ENCODE data around the gene ADAT2. TPM values are rescaled to one million over a fixed set of nuclear protein-coding genes. Genes with fewer than 3 reads are reported as not detected.

The ADAT2 gene
- total and polyA plus RNA-seq, 2 of the 8 experiments (the other 6 are each of a cell fraction or from before 2014, with no cell fraction given), result 4.3 to 11.8 TPM

- no peaks in the 10 kb centered on the region for H3K23me2 ChIP-seq (ENCODE audit: low read depth, low read length)
- H2BK12ac ChIP-seq (ENCODE audit: low read depth, low read length), result no peak overlapping the region
- no peak overlapping the region for H2BK15ac ChIP-seq (ENCODE audit: low read length)
- H2BK120ac ChIP-seq (replicated peaks; ENCODE audit: low read depth, low read length), result no peak overlapping the region
- no peak overlapping the region for H2AK5ac ChIP-seq (ENCODE audit: low read depth, low read length)
- peaks cover 2% of the 10 kb centered on the region; the same call in 1 of the 2 replicates for H3K79me1 ChIP-seq (ENCODE audit: low read depth, low read length)
- no peaks in the 10 kb centered on the region for H4K20me1 ChIP-seq (replicated peaks in 1 of 2; ENCODE audit: control insufficient read depth in 1 of 2, insufficient read depth in 2 of 2, low read length in 2 of 2)
- no peak overlapping the region for H2BK20ac ChIP-seq (ENCODE audit: low read length)
- peaks cover 0 to 14% (median 8%) of the 10 kb centered on the region in 4 experiments; a peak in 5 of 8 replicates for H3K36me3 ChIP-seq (ENCODE audit: control insufficient read depth in 2 of 4, insufficient read depth in 4 of 4, low read length in 3 of 4)
- H3K9ac ChIP-seq (replicated peaks in 1 of 4; ENCODE audit: extremely low read depth in 1 of 4, low read depth in 3 of 4, low read length in 3 of 4), result no peak overlapping the region
- no peak overlapping the region for H3K4me2 ChIP-seq (ENCODE audit: insufficient read depth in 1 of 2, low read depth in 2 of 2, low read length in 2 of 2)
- no peaks in the 10 kb centered on the region for H3K9me3 ChIP-seq (ENCODE audit: insufficient read depth in 2 of 2, low read depth in 1 of 2, low read length in 1 of 2)
- no peak overlapping the region for H4K8ac ChIP-seq (ENCODE audit: extremely low read depth, insufficient read depth, low read length)
- no peak overlapping the region for H3K4me3 ChIP-seq (ENCODE audit: extremely low read depth in 1 of 4, insufficient read depth in 2 of 4, low read depth in 3 of 4, low read length in 4 of 4)
- ChIA-PET CTCF (ENCODE audit: partially characterized antibody) (interaction anchor here (0.6 to 2.1 kb wide), 5 partner anchors 10 to 1625 kb away, joined by 3 to 11 read pairs (median 3); no protein-coding TSS in a partner anchor), POLR2A (ENCODE audit: partially characterized antibody) (no interaction called here)
- DNase-seq (ENCODE audit: low read depth in 1 of 2, low spot score in 2 of 2) (no peak), FAIRE-seq (no peak)
- H3K56ac ChIP-seq (replicated peaks; ENCODE audit: insufficient read length, low read depth, low read length), result no peak overlapping the region
- no peak overlapping the region for H3K14ac ChIP-seq (ENCODE audit: insufficient read length)
- H3K4me1 ChIP-seq (replicated peaks in 1 of 4; ENCODE audit: control insufficient read depth in 3 of 4, insufficient read depth in 4 of 4, low read length in 3 of 4), result no peaks in the 10 kb centered on the region
- no peak overlapping the region for H3K4ac ChIP-seq (replicated peaks; ENCODE audit: insufficient read length, low read depth, low read length)
- H4K91ac ChIP-seq (replicated peaks; ENCODE audit: insufficient read length, low read length), result no peak overlapping the region
- no peak overlapping the region for H4K5ac ChIP-seq (ENCODE audit: insufficient read length, low read depth, low read length)
- no peak overlapping the region for H2AFZ ChIP-seq (ENCODE audit: low read length)
- H3K79me2 ChIP-seq (ENCODE audit: control insufficient read depth in 1 of 2, insufficient read depth in 2 of 2, low read length in 2 of 2), result 0 out of 4 replicates have a peak, but pooled peaks cover 0 to 8% of the 10 kb centered on the region in 2 experiments
- H3K18ac ChIP-seq (ENCODE audit: extremely low read depth, low read length), result no peak overlapping the region
- no peak overlapping the region for H2BK5ac ChIP-seq (ENCODE audit: low read depth, low read length)
- H3K27ac ChIP-seq (ENCODE audit: low read depth, low read length), result no peak overlapping the region
- WGBS, 2 experiments (ENCODE audit: extremely low coverage in 1 of 2, insufficient coverage in 1 of 2, insufficient read length in 1 of 2, insufficient replicate concordance in 2 of 2, low coverage in 1 of 2, low lambda C conversion rate in 2 of 2, missing lambda C conversion rate in 1 of 2), result 87% methylated on average over 8 of the region's 8 CpGs; no CpG with 5 or more reads in 1 of the 2 experiments
- peaks cover 0 to 1% (median 0%) of the 10 kb centered on the region in 4 experiments; a peak in 1 of 7 replicates for H3K27me3 ChIP-seq (replicated peaks in 1 of 4; ENCODE audit: control insufficient read depth in 3 of 4, extremely low read depth in 1 of 4, insufficient read depth in 3 of 4, low read length in 3 of 4)
- H3K23ac ChIP-seq (ENCODE audit: insufficient read length), result no peak overlapping the region
- no peak for TF ChIP-seq POLR2A (IDR thresholded peaks at IDR 0.05; ENCODE audit: control extremely low read depth in 1 of 2, low read depth in 2 of 2, low read length in 2 of 2)
- no peak for TF ChIP-seq CBX8 (IDR thresholded peaks at IDR 0.05; ENCODE audit: borderline replicate concordance, low read depth, low read length)
- TF ChIP-seq TCF12 (IDR thresholded peaks at IDR 0.05; ENCODE audit: low read depth, low read length), result no peak
- TF ChIP-seq KDM1A (IDR thresholded peaks at IDR 0.05; ENCODE audit: borderline replicate concordance, low read length), result no peak
- TF ChIP-seq BACH1 (IDR thresholded peaks at IDR 0.05; ENCODE audit: low read length), result no peak
- TF ChIP-seq TAF1 (IDR thresholded peaks at IDR 0.05; ENCODE audit: low read depth, low read length), result no peak
- TF ChIP-seq PHF8 (conservative IDR thresholded peaks at IDR 0.05; ENCODE audit: low read depth, low read length), result no peak
- no peak for TF ChIP-seq SAP30 (IDR thresholded peaks at IDR 0.05; ENCODE audit: insufficient read depth, insufficient replicate concordance, low read length)
- TF ChIP-seq E2F6 (IDR thresholded peaks at IDR 0.05), result no peak
- no peak for TF ChIP-seq CEBPB (IDR thresholded peaks at IDR 0.05; ENCODE audit: low read depth, low read length)
- no peak for TF ChIP-seq RXRA (IDR thresholded peaks at IDR 0.05; ENCODE audit: insufficient read depth, low read depth, low read length)
- TF ChIP-seq POLR2AphosphoS5 (IDR thresholded peaks at IDR 0.05; ENCODE audit: low read depth, low read length), result no peak
These were observed 8.6 kb downstream of the ADAT2 start for GRCh38 chr6:143441680-143442545.
